ENCODE results near the gene PDE6H. TPM values are rescaled to one million over a fixed set of nuclear protein-coding genes. Genes with fewer than 3 reads are reported as not detected.

The PDE6H gene
- total RNA-seq, 1 experiment from 2014 or later, result not detected

DNA sequence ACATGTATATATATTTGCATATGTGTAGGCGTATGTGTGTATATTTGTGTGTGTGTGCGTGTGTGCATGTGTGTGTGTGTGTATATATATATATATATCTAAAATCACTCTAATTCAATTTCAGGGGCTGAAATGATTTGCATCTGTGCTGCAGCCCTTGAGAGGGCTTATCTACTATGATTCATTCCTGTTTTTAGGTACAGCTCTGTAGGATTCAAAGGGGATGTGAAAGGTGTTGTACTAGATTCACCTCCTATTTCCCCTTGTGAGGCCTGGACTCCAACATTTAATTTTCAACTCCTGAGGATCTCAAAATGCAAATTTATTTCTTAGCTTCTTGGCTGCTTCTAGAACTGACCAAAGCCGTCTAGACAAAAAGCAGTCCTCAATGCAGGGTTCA lies 45.6 kb upstream of the PDE6H start:
- Histone ChIP-seq H3K27ac (ENCODE audit: low read depth, low read length, poor library complexity, severe bottlenecking) (no peak overlapping the region), H3K36me3 (ENCODE audit: insufficient read depth, low read length, poor library complexity, severe bottlenecking) (no peaks in the 10 kb centered on the region), H3K4me3 (ENCODE audit: low read depth, low read length, poor library complexity, severe bottlenecking) (no peak overlapping the region), H3K9me3 (ENCODE audit: low read depth, low read length, poor library complexity, severe bottlenecking) (no peaks in the 10 kb centered on the region), H3K4me1 (ENCODE audit: insufficient read depth, low read length, poor library complexity, severe bottlenecking) (peaks cover 29% of the 10 kb centered on the region), H3K27me3 (replicated peaks; ENCODE audit: insufficient read depth, low read depth, low read length, poor library complexity) (no peaks in the 10 kb centered on the region)
- POLR2A ChIA-PET (ENCODE audit: low non-redundant PET), result no interaction called here
- no peak for DNase-seq (ENCODE audit: low spot score)
- BruUV-seq (replicated peaks), result no TSS peak
- intact Hi-C loops (cut with micrococcal nuclease; ENCODE audit: unreplicated experiment), result no loop called here
- CTCF ChIA-PET, result no interaction called here
- TF ChIP-seq, protein P1, sequence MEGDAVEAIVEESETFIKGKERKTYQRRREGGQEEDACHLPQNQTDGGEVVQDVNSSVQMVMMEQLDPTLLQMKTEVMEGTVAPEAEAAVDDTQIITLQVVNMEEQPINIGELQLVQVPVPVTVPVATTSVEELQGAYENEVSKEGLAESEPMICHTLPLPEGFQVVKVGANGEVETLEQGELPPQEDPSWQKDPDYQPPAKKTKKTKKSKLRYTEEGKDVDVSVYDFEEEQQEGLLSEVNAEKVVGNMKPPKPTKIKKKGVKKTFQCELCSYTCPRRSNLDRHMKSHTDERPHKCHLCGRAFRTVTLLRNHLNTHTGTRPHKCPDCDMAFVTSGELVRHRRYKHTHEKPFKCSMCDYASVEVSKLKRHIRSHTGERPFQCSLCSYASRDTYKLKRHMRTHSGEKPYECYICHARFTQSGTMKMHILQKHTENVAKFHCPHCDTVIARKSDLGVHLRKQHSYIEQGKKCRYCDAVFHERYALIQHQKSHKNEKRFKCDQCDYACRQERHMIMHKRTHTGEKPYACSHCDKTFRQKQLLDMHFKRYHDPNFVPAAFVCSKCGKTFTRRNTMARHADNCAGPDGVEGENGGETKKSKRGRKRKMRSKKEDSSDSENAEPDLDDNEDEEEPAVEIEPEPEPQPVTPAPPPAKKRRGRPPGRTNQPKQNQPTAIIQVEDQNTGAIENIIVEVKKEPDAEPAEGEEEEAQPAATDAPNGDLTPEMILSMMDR (conservative IDR thresholded peaks at IDR 0.05; ENCODE audit: low read depth, low read length), result no peak
- TF ChIP-seq EZH2 (IDR thresholded peaks at IDR 0.05; ENCODE audit: borderline replicate concordance, low read depth, low read length, poor library complexity, severe bottlenecking), result no peak

DNA sequence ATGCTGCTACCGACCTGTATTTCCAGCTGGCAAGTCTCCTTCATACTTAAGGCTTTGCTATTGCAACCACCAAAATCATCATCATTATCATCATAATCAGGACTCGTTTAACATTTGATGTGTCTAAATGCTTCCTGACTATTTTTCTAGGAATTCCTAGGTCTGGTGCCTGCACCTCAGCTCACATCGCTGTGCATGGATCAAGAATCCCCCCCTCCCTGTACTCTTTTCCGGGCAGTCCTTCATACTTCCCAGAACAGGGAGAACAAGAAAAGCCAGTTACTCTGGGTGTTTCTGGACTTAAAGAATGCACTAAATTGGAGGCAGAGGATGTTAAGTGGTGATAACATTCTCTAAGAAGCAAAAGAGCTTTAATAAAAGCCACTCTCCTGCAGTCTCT lies 43.9 kb upstream of the PDE6H start:
- no peaks in the 10 kb centered on the region for H3K36me3 ChIP-seq (ENCODE audit: insufficient read depth, low read length, poor library complexity, severe bottlenecking)
- BruUV-seq (replicated peaks), result no TSS peak
- TF ChIP-seq EZH2 (IDR thresholded peaks at IDR 0.05; ENCODE audit: borderline replicate concordance, low read depth, low read length, poor library complexity, severe bottlenecking), result no peak
- TF ChIP-seq, protein P1 (conservative IDR thresholded peaks at IDR 0.05; ENCODE audit: low read depth, low read length), result no peak
- peaks cover 29% of the 10 kb centered on the region for H3K4me1 ChIP-seq (ENCODE audit: insufficient read depth, low read length, poor library complexity, severe bottlenecking)
- H3K9me3 ChIP-seq (ENCODE audit: low read depth, low read length, poor library complexity, severe bottlenecking), result no peaks in the 10 kb centered on the region
- intact Hi-C loops (cut with micrococcal nuclease; ENCODE audit: unreplicated experiment), result no loop called here
- no peak overlapping the region for H3K4me3 ChIP-seq (ENCODE audit: low read depth, low read length, poor library complexity, severe bottlenecking)
- H3K27me3 ChIP-seq (replicated peaks; ENCODE audit: insufficient read depth, low read depth, low read length, poor library complexity), result no peaks in the 10 kb centered on the region
- no peak for DNase-seq (ENCODE audit: low spot score)
- ChIA-PET POLR2A (ENCODE audit: low non-redundant PET) (no interaction called here), CTCF (no interaction called here)
- no peak overlapping the region for H3K27ac ChIP-seq (ENCODE audit: low read depth, low read length, poor library complexity, severe bottlenecking)

DNA sequence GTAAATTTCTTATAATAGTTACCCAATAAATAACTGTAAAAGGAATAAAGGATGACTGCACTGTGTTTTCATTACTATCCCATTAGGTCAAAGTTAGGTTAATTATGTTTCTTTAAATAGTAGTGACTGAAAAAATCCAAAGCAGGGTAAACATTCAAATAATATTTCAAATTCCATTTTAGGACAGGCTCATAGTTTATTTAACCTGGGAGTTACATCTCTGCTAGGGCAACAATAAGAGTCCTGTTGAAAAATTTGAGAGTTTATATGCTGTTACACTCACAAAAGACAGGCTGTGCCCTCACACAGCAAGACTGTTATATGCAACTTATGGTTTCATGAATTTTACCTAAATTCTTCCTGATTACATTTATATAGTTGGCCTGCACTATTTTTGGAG lies 42.5 kb upstream of the PDE6H start:
- TF ChIP-seq EZH2 (IDR thresholded peaks at IDR 0.05; ENCODE audit: borderline replicate concordance, low read depth, low read length, poor library complexity, severe bottlenecking), result no peak
- TF ChIP-seq, protein P1 (conservative IDR thresholded peaks at IDR 0.05; ENCODE audit: low read depth, low read length), result no peak
- Histone ChIP-seq H3K4me1 (ENCODE audit: insufficient read depth, low read length, poor library complexity, severe bottlenecking) (peaks cover 29% of the 10 kb centered on the region), H3K4me3 (ENCODE audit: low read depth, low read length, poor library complexity, severe bottlenecking) (no peak overlapping the region), H3K27me3 (replicated peaks; ENCODE audit: insufficient read depth, low read depth, low read length, poor library complexity) (no peaks in the 10 kb centered on the region), H3K27ac (ENCODE audit: low read depth, low read length, poor library complexity, severe bottlenecking) (no peak overlapping the region), H3K36me3 (ENCODE audit: insufficient read depth, low read length, poor library complexity, severe bottlenecking) (no peaks in the 10 kb centered on the region), H3K9me3 (ENCODE audit: low read depth, low read length, poor library complexity, severe bottlenecking) (no peaks in the 10 kb centered on the region)
- BruUV-seq (replicated peaks), result no TSS peak
- no peak for DNase-seq (ENCODE audit: low spot score)
- intact Hi-C loops (cut with micrococcal nuclease; ENCODE audit: unreplicated experiment), result no loop called here
- CTCF ChIA-PET, result no interaction called here
- POLR2A ChIA-PET (ENCODE audit: low non-redundant PET), result no interaction called here

All from A673 (cell line).